GF-D8 (cell line): Measurements from ENCODE around the gene PBX3.

Source experiments
- DNase-seq: peaks from one replicate; lab custom pipeline; 2025; lab: John Stamatoyannopoulos, UW

Gene PBX3

DNA sequence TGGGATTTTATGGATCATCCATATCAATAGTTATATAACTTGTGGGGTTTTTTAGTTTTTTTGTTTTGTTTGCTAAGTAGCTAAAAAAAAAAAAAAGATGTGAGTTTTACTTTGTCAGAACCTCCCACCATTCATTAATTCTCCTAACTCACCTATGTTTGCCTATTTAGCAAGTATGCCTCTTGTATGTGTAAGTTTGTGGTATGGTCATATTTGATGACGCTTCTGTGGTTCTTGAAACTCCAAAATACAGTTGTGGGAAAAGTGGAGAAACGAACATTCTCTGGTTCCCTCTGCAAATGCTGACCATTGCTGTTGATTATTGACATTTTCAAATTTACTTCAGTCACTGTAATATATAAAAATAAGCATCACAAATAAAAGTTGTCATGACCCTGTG is 75.7 kb downstream of the PBX3 start:
- peak; percentile 62 for DNase-seq

DNA sequence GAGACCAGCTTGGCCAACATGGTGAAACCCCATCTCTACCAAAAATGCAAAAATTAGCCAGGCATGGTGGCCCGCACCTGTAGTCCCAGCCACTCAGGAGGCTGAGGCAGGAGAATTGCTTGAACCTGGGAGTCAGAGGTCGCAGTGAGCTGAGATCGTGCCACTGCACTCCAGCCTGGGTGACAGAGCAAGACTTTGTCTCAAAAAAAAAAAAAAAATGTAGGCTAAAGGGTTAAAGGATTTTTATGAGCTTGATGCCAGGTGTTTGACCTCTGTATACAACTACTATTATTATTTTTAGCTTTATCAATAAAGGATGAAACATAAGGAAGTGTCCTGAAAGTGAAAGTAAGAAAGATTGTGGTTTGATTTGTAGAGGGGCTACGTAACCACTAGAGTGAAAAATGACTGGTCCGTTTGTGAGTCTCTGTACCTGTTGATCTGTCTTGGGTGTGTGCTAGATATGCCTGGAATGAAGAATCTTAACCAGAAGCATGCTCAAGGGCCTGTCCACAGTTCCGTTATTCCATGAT is 76.8 kb downstream of the PBX3 start:
- DNase-seq = peak; percentile 41

DNA sequence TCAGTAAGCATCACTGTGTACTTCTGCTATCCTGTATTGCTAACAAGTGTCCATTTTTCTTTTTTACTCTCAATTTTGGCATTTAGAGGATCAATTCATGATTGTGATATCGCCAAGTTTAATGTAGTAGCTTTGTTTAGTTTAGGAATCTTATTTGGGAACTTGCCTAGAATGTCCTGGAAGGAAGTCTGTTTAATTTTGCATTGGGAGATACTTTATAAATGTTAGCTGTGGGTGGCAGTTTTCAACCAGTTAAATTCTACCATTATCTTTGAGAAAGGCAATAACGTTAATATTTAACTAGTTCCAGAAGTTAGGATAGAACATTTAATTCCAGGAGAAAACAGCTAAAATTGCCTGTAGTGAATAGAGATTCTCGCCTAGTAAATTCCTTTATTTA is 78.6 kb downstream of the PBX3 start:
- DNase-seq = no peak

DNA sequence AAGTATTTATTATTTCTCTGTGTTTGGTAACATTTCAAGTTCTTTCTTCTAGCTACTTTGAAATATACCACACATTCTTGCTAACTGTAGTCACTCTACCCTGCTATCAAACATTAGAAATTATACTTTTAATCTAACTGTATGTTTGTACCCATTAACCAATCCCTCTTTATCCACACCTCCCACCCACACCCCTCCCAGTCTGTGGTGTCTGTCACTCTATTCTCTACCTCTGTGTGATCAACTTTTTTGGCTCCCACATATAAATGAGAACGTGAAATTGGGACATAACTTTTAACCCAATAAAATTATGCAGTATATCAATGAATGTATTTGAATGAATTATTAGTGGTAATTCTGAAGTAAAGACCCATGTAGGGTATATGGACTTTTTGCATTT is 79.7 kb downstream of the PBX3 start:
- DNase-seq = no peak

DNA sequence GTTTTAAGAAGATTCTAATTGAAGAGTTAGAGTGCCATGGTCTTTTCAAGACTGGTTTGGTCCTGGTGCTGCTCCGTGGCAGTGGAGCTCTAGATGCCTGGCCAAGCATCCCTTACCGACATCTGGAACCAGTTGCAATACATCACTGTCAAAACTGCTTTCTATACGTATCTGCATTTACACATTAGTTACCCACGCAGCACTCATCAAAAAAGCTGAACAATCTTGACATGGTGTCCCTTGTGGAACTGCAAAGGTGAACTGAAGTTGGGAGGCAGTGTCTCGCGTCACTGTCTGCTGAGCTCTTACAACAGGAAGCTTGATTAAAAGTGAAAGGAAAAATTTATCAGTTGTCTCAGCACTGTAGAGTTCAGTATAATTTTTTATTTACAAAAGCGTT is 82.6 kb downstream of the PBX3 start:
- DNase-seq = peak; percentile 27

DNA sequence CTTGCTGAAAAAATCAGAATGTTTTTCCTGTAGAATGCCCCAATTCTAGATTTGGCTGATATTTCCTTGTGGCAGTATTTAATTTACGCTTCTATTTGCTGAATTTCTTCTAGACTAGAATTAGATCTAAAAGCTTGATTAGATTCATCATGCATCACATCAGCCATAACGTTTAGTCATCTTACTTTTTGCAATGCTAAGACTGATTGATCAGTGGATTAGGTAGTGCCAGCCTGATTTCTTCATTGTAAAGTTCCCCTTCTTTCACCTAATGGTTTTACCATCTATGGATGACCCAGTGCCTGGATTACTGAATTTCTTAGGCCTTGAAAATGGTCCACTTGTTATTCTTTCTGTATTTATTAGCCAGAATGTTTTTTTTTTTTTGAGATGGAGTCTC is 83.9 kb downstream of the PBX3 start:
- DNase-seq = no peak

DNA sequence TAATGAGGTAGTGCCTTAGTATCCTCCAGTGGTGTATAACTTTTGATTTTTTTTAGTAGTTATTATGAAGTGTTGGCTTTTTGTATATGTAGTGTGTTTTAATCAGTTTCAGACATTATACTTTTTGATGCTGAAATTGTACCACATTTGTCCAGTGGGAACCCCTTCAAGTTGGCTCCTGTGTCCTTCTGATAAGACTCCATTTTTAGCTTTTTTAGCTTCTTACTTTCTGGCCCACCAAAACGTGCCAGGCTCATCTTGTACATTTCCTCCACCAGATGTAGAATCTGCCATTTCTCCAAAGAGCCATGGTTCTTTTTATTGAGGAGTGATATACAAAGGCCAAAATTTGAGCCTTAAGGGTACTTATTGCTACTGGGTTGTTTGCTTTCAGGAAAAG is 84.4 kb downstream of the PBX3 start:
- DNase-seq = no peak

DNA sequence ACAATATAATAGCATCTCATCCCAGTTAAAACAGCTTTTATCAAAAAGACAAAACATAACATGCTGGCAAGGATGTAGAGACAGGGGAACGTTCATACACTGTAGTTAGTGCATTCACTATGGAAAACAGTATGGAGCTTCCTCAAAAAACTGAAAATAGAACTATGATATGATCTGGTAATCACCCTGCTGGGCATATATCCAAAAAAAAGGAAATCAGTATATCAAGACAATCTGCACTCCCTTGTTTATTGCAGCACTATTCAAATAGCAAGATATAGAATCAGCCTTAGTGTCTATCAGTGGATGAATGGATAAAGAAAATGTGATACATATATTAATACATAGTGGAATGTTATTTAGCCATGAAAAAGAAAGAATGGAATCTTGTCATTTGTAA is 88.5 kb downstream of the PBX3 start:
- DNase-seq = no peak

DNA sequence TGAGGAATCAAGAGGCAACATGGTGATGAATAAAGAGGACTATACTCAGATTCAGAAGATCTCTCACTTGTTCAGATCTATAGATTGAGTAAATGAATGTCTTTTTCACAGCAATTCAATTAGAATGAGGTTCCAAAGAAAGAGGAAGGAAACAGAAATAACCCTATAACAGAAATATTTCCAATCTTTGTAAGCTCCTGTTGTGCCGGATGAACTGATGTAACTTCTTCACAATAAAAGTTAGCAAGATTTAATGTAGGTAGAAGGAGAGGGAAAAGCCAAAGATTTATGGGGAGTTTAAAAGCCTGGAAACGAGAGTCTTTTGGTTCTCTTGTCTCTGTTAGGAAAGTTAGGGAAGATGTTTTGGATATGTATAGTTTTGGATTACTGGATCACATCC is 92.1 kb downstream of the PBX3 start:
- DNase-seq = peak; percentile 94

DNA sequence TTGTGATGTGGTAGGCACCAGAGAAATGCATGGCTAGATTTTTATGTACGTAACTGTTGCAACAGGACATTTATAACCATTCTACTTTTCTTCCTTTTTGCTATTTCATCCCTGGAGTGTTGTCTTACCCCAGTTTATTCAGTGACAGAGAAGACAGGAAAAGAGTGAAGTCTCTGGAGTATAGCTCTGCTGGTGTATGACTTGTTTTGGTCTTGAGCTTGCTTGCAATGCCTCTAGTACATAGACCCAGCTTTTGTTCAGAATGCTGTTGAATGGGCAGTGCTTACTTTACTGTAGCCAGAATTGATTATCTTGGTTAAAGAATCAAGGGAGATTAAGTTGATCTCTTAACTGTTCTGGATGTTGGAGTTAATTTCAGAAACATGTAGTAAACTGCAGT is 94.3 kb downstream of the PBX3 start:
- peak; percentile 35 for DNase-seq

DNA sequence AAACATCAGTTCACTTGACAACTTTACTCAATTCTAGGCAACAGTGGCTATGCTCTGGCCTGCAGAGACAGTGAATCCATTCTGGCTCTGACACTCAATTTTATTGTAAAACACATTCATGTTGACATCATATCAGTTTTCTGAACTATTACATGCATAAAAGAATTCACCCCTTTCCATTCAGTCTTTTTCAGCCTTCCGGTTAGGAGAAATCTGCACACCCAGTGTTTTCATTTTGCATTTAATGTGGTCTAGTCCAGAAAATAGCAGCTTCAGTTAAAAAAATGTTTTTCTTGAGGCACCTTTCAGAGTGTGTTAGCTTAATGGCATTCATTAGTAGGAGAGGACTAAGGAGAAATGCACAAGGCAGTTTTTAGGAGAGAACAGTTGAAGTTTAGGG is 95.1 kb downstream of the PBX3 start:
- DNase-seq = no peak

DNA sequence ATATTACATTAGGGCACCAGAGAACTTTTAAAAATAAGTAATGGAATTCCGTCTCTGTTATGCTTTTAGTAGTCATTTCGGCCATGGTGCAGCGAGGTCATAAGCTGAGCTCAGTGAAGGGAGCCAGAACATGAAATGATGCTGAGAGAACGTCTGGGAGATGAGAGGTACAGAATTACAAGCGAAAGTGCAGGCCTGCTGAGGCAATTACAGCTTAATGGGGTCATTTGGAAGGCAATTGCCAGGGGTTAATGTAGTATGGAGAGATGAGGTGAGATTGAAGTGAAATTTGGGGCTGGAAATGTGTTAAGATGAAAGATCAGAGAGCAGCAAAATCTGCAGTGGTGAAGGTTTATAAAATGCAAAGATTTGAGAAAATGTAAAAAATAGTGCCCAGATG is 96.5 kb downstream of the PBX3 start:
- no peak for DNase-seq

DNA sequence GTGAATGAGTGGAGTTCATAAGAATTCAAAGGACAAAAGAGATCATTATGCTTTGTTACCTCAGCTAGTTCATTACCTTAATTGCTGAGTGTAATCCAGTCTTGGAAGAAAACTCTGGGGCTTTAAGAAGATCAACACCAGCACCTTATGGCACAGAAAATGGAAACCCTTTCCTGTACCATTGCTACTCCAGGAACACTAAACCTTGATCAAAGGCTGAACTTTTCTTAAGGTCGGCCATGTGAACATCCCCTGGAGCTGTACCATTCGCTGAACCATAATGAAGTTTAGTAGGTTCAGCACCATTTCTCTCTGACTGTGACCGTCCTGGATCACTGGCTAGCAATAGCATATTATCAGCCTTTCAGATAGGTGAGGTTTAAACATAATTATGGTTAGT is 97.4 kb downstream of the PBX3 start:
- no peak for DNase-seq

DNA sequence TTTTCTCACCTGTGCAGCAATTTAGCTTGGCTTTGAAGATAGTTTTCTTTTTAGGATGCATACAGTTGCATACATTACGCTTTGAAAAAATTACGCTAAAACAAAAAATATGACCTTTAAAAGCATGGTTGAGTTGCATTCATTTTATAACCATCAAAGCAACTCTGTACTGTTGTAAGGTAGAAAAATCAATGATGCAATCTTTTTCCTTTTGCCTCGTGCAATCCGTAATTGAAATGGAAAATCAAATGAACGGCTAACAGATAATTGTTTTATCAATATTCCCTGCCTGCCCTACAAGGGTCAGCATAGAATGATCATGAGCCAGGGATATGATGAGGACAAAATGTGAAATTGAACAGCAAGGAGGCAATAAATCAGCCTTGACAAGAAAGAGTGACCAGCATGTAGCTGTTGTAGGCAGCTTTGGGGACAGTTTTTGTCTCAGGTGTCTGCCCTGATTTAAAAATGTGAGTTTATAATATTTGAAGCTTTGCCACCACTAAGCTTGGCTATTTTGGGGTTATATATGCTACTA is 98.2 kb downstream of the PBX3 start:
- no peak for DNase-seq

DNA sequence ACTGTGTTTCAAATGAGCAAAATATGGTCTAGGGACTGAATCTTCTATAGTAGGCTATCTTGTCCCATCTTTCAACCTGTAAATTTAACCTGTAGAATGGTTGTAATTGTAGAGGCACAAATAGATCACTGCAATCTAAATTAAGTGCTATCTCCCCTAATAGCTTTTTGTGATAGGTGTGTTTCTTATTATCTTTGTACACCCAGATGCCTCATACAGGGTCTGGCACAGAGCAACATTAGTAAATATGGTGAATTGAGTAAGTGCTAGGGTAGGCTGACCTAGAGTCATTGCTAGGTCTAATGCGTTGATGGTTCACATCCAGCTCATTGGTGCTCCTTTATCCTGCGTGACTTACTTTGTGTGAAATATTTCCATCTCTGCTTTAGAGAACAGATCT is 100.6 kb downstream of the PBX3 start:
- DNase-seq = no peak

DNA sequence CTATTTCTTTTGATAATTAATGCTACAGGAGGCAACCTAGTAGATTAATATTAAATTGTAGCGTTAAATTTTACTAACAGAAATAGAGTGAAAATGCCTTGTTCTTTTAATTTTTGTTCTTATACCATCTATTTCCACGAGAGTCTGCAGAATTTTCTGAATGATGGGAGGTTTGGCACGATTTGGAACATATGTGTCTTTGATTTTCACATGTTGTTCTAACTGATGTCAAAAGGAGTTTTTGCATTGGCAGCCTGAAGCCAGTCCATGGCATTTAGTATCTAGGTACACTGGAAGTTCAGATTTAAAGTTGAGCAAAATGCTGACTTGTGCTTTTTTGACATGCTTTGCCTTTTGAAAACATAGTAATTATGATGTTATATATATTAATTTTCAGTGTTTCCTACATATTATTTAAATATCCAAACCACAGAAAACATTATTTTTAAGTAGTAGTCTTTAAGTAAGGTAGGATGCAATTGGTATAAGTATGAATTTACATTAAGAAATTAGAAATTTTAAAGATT is 103.0 kb downstream of the PBX3 start:
- DNase-seq = no peak

DNA sequence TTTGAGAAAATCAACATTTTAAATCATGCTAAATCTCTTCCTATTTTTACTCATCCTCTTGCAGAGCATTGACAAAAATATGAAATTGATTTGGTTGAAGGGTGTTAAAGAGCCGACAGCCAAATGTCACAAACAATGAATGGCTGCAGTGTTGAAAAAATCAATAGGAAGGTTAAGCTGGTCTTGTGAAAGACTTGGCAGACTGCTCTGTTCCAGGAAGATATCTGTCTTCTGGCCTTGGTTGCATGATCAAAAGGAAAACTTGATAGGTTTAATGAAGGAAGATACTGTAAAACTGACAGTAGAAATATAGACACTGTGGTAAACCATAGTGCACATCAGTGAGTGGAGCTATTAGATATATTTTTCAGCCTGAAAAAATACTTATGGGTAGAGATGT is 103.6 kb downstream of the PBX3 start:
- DNase-seq = no peak

DNA sequence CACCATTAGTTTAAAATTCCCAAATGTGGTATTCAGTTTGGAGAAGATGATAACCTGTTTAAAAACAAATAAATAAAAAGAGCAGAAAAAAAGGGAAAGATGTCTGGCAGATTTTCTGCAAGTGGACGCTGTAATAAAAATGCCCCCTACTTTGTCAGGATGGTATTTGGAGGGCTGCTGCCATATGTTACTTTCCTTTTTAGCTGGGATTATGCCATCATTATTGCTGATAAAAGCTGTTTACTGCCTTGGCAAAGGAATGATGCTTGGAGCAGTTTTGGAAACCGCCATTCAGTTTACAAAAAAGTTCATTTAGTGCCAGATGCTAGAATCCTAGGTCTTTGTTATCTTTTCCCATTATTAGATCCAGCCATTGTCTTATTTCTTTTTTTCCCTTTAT is 104.8 kb downstream of the PBX3 start:
- no peak for DNase-seq

DNA sequence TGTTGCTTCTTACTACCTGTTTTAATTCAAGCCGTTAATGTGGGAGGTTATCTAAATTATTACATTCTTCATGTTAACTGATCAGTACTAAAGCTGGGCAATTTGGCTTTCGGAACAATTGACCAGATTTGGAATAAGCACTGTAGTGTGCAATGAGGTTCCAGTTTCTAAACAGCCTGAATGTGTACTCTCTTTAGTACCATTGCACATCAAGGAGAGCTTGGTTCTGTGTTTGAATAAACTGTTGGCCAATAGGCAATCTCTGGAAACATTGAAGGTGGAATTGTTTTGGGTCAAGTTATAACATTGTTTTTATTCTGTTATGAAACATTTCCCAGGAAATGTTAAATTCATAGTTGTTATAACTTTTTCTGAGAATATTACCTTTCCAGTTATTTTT is 105.2 kb downstream of the PBX3 start:
- DNase-seq = no peak

DNA sequence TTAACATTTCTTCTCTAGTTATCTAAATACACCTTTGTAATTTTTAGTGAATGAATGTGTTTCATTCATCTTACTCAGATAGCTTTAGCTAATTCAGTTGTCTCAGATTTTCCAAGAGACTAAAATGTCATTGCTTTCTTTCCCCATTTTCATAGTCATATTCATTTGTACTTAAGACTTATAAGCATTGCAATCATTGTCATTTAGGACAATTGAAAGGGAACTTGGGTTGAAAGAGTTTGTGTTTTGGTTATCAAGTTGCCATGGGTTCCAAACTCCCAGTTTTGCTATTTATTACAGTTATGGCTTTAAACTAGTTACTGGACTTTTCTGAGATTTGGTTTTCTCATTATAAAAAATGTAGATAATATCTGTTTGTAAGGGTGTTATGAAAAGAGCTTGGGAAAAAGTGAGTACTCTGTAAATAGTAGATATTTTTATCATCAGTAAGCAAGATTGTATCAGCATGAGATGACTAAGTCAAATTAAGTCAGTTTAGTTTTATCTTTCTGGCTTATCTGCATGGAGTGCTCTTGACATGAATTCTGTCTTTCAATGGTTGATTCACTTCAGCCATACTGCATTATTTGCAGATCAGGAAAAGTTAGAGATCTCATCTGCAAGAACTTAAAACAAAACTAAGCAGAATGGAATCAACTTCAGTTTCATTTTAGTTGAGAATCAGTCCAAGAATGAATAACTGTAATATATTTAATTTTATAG is 107.5 kb downstream of the PBX3 start:
- DNase-seq = no peak

DNA sequence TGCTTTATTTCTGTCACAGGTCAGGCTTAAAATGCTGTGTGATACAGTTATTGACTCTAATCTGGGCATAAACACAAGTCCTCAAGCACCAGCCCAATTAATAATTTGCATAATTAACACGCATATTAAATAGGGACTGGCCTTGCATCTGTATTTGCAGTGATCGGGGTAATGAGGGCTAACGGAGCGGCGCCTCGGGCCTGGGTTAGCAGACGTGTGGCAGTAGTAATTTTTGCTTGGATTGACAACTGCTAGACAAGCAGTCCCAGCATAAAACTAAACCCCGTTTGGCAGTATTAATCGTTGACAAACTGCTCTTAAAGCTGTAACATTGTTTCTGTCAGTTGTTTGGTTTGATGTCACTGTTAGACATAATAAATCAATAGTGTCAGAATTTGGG is 109.2 kb downstream of the PBX3 start:
- DNase-seq = no peak

DNA sequence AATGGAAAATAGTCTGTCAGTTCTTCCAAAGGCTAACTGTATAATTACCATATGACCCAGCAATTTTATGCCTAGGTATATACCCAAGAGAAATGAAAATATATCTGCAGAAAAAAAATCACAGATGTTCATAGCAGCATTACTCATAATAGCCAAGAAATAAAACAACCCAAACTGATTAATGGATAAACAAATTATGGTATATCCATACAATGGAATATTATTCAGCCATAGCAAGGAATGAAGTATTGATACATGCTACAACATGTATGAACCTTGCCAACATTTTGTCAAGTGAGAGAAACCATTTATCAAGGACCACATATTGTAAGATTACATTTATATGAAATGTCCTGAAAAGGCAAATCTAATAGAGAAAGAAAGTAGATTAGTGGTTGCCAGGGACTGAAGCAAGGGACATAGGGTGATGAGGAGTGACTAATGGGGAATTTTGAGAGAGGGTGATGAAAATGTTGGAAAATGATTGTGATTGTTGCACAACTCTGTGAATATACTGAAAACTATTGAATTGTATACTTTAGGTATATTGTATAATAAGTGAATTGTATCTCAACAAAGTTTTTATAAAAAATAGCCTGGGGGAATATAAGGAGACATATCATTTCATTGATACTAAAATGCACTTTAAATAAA is 114.4 kb downstream of the PBX3 start:
- DNase-seq = no peak

DNA sequence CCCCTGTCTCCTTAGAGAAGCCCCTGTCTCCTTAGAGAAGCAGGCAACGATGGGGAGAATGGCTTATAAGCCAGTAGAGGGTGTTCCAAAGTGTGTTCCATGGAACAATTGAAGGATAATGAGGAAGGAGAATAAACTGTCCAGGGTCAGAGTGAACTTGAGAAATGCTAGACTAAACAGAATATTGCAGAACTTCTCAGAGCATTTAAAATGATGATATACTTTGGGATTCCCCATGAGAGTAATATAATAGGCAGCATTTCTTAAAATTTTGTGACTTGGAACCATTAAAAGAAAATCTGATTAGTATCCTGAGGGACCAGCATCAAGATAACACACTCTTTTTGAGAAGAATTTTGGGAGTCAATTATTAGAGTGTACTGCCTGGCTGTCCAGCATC is 116.8 kb downstream of the PBX3 start:
- no peak for DNase-seq
